HUDEP-2 (cell line): Measurements from ENCODE around the gene MTO1.
"Not testable (repeated sequence)": the region's sequence is repeated elsewhere in the genome, so short reads cannot be mapped to it uniquely, and the experiment has no call there.

Source experiments
- DNase-seq, 76 experiments: peaks; one replicate each; lab custom pipeline; 2025; ENCODE audit not compliant: unreplicated experiment in 76 of 76; lab: John Stamatoyannopoulos, UW

The MTO1 gene

GRCh38 chr6:73523434-73524123 lies 62.0 kb downstream of the MTO1 start:
- peak; percentile 33 to 98 (median 78) for DNase-seq

DNA sequence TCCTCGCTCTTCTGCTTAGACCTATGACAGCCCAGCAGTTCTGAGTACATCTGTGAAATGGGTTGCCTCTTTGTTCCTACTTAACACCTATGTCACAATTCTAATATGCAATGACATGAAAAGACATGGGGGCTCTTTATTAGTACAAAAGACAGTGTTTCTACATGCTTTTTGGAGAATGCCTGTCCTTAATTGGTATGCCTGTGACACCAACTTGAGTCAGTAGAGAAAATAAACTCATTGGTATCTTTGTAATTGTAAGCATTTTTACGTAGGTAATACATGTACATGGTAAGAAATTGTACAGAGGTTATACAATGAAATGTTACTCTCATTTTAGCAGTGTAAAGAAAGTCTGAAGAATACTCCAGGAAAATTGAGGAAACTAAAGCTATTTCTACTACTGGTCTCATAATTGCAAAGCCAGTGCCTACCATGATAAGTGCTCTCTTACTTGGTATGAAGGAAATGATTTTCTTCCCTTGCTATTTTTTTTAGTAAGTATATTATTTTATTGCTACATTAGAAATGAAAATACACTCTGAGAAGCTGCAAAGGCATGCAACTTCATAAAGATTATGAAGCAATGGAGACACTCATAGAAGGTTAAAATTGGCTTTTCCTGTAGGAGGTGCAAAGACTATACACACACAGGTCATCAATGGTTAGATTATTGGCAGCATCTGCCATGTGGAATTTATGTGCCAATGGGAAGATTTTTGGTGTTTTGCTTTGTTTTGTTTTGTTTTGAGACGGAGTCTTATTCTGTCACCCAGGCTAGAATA lies 64.2 kb downstream of the MTO1 start:
- DNase-seq = no peak

DNA sequence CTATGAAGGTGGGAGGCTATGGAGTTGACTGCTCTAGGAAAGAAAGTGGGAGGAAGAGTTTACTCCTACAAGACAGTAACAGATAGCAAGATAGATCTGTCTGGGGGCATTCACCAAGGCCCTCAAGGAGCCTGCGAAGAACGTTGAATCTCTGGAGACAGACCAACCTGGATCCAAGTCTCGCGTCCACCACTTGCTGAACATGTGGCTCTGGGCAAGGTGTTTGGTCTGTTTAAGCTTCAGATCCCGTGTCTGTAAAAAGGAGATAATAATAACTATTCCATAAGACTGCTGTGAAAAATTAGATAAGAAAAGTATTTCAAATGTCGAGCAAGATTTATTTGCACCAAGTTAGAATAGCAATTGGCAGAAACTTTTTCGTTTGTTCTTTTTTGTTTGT lies 67.4 kb downstream of the MTO1 start:
- peak in 58 of 76 experiments; percentile 11 to 74 (median 40) for DNase-seq

- no peak for DNase-seq
Observed at GRCh38 chr6:73532293-73532692, 70.8 kb downstream of the MTO1 start.

DNA sequence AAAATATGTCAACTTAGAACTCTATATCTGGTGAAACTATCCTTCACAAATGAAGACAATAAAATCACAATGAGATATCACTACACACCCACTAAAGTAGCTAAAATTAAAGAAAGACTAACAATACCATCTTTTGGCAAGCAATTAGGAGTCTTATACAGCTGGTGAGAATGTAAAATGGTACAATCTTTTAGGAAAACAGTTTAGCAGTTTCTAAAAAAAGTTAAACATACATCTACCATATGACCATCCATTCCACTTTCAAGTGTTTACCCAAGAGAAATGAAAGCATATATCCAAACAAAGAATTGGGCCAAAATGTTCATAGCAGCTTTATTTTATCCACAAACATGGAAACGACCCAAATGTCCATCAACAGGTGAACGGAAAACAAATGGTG lies 73.1 kb downstream of the MTO1 start:
- DNase-seq = no peak

- DNase-seq = no peak
Observed at GRCh38 chr6:73537677-73538076, 76.1 kb downstream of the MTO1 start.

GRCh38 chr6:73538116-73538779 lies 76.7 kb downstream of the MTO1 start:
- DNase-seq = no peak

DNA sequence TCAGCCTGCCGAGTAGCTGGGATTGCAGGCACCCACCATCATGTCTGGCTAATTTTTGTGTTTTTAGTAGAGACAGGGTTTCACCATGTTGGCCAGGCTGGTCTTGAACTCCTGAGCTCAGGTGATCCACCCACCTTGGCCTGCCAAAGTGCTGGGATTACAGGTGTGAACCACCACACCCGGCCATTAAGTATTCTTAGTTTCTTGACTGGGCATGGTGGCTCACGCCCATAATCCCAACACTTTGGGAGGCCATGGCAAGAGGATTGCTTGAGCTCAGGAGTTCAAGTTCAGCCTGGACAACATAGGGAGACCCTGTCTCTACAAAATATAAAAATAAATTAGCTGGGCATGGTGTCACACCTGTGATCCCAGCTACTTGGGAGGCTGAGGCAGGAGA lies 80.9 kb downstream of the MTO1 start:
- DNase-seq = not testable (repeated sequence)

- DNase-seq = no peak
Observed at GRCh38 chr6:73542891-73543290, 81.4 kb downstream of the MTO1 start.

DNA sequence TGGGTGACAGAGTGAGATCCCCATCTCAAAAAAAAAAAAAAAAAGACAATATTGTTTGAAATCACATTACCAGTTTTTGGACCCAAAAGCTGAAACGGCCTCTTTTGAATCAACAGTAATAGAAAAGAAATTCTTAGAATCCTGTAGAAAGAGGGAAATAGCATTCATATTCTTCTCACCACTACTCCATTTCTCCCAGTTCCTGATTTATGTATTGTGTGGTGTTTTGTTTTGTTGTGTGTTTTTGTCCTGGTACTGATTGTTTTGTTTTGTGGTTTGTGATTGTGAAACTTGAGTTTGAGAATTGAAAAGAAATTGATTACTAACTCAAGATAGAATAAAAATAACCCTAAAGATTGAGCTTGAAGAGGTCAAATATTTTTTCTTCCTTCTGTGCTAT lies 85.5 kb downstream of the MTO1 start:
- no peak for DNase-seq

DNA sequence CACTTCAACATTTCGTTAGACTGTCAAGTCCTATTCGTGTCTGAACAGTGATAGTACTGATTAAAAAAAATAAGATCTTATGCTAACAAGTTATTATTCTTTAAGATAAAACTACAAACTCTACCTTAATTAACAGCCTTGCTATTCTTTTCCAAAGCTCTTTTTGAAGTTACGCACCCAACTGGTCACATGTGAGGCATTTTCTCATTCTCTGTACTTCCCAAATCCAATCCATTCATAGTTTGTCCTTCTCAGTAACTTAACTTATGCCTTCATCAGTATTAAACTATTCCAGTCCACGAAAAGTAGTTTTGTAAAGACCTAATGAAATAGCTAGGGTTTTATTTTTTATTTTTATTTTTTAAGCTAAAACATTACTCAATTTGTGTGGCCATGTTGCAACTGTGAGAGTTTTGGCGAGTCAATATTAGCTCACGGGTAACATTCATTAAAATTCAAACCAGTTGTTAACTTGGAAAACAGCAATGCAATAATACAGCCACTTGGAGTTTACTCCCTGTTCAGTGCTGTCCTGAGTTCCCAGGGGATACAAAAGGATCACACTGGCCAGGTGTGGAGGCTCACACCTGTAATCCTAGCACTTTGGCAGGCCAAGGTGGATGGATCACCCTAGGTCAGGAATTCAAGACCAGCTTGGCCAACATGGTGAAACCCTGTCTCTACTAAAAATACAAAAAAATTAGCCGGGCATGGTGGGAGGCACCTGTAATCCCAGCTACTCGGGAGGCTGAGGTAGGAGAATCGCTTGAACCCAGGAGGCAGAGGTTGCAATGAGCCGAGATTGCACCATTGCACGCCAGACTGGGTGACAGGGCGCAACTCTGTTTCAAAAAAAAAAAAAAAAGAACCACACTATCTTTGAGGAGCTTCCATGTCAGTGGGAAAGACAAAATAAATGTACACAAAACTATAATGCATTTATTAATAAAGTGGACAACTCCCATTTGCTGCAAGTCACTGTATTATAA lies 87.2 kb downstream of the MTO1 start:
- no peak for DNase-seq

- not testable (repeated sequence) for DNase-seq
Observed at GRCh38 chr6:73551115-73551514, 89.6 kb downstream of the MTO1 start.

- DNase-seq = peak in 1 of 76 experiments; percentile 18
Observed at GRCh38 chr6:73555380-73555949, 93.9 kb downstream of the MTO1 start.

DNA sequence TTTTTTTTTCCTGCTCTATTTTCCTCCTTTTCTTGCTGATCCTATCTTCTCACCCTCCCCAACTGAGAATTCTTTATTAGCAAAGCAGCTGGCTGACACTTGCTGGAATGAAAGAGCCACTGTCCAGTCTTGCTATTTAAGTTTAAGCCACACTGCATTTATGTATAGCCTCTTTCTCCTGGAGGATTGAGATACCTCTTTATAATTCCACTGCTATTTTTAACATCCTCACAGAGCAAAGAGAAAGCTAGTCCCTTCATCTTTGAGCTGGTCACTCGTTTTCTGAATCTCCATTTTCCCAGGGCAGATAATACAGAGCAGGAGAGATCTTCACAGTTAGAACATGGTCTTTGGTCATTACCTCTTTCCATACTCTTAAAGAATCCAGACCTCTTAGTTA lies 95.3 kb downstream of the MTO1 start:
- no peak for DNase-seq
